GM12878 (cell line): ENCODE measurements around the gene ZIK1. TPM values are rescaled to one million over a fixed set of nuclear protein-coding genes. Genes with fewer than 3 reads are reported as not detected.

Experiments used
- ATAC-seq: fragments of 200-7000 bp; cut with Tn5 transposase; 3 replicates; pipeline ENCODE4 v1.9.1; 2020; ENCODE audit warnings: mild to moderate bottlenecking, moderate library complexity
- BruUV-seq: library from RNA; stranded (reverse); fragments of 400-500 nt; replicated peaks from 2 replicates; lab custom pipeline; 2021; lab: Mats Ljungman, UMichigan
- CTCF ChIA-PET: fragments of 300-600 bp; sonication (Branson Sonifier 250); formaldehyde crosslinking; extraction: SDS; loops from one replicate; lab custom pipeline; 2021; ENCODE audit warnings: inconsistent platforms; lab: Yijun Ruan, JAX
- POLR2A ChIA-PET: fragments of 350-600 bp; formaldehyde crosslinking; extraction: SDS; loops from one replicate; lab custom pipeline; 2021; ENCODE audit warnings: inconsistent platforms; lab: Charles Lee
- RAD21 ChIA-PET: fragments of 300-600 bp; sonication (Branson Sonifier 250); formaldehyde crosslinking; loops from one replicate; lab custom pipeline; 2023; ENCODE audit warnings: antibody characterized with exemption; ENCODE audit not compliant: unreplicated experiment; lab: Charles Lee
- SMC1A ChIA-PET: fragments of 300-600 bp; sonication (Branson Sonifier 250); formaldehyde crosslinking; loops from one replicate; lab custom pipeline; 2023; ENCODE audit not compliant: unreplicated experiment, uncharacterized antibody; lab: Charles Lee
- DNase-seq: peaks from one replicate; pipeline ENCODE4 v3.0.0-alpha.2; 2011; ENCODE audit warnings: low read depth, low spot score
- FAIRE-seq: peaks from 3 replicates; lab custom pipeline; 2011; peaks lifted over from hg19 to GRCh38; lab: Jason Lieb, UNC
- H2AFZ ChIP-seq: 2 replicates; pipeline ENCODE4 v1.6.0; 2011; ENCODE audit warnings: low read depth, low read length, control low read depth; ENCODE audit not compliant: control insufficient read depth
- H3K27ac ChIP-seq: 2 replicates; pipeline ENCODE4 v1.5.1; 2011; ENCODE audit warnings: control low read depth; ENCODE audit not compliant: control insufficient read depth, insufficient read depth
- H3K27me3 ChIP-seq, 2 experiments: replicated peaks in 1 of 2; 2 replicates each; pipeline versions ENCODE4 v1.6.0 to v1.6.1; 2011; ENCODE audit warnings: low read length in 1 of 2; ENCODE audit not compliant: control insufficient read depth in 2 of 2, insufficient read depth in 2 of 2
- H3K36me3 ChIP-seq, 2 experiments: 2 replicates each; pipeline ENCODE4 v1.5.1; 2011; ENCODE audit warnings: low read length in 1 of 2; ENCODE audit not compliant: control insufficient read depth in 2 of 2, insufficient read depth in 2 of 2
- H3K4me1 ChIP-seq: 2 replicates; pipeline ENCODE4 v1.6.1; 2011; ENCODE audit warnings: mild to moderate bottlenecking, low read length, moderate library complexity, mixed read lengths; ENCODE audit not compliant: control insufficient read depth, insufficient read depth
- H3K4me2 ChIP-seq: 2 replicates; pipeline ENCODE4 v1.6.0; 2011; ENCODE audit warnings: control low read depth; ENCODE audit not compliant: control insufficient read depth, insufficient read depth
- H3K4me3 ChIP-seq: fragments of 200-600 bp; sonication (generic); 2 replicates; pipeline ENCODE4 v1.5.1; 2016
- H3K79me2 ChIP-seq: 2 replicates; pipeline ENCODE4 v1.6.0; 2011; ENCODE audit warnings: low read length; ENCODE audit not compliant: control insufficient read depth, insufficient read depth
- H3K9ac ChIP-seq: 2 replicates; pipeline ENCODE4 v1.8.0; 2011; ENCODE audit warnings: low read length, control low read depth, mixed read lengths; ENCODE audit not compliant: control insufficient read depth, insufficient read depth
- H3K9me3 ChIP-seq: replicated peaks from 3 replicates; pipeline ENCODE4 v1.5.1; 2011; ENCODE audit warnings: mild to moderate bottlenecking, low read length; ENCODE audit not compliant: control insufficient read depth, insufficient read depth
- H4K20me1 ChIP-seq: 2 replicates; pipeline ENCODE4 v1.6.0; 2011; ENCODE audit not compliant: control insufficient read depth, insufficient read depth
- BRCA1 ChIP-seq: IDR thresholded peaks from 2 replicates; pipeline ENCODE4 v1.6.1; 2011; ENCODE audit warnings: low read depth, low read length, improper control_type of control experiment
- DPF2 ChIP-seq: fragments of 450-650 bp; IDR thresholded peaks from 2 replicates; pipeline ENCODE4 v1.6.1; 2017; ENCODE audit warnings: mild to moderate bottlenecking
- E4F1 ChIP-seq: fragments of 450-650 bp; IDR thresholded peaks from 2 replicates; pipeline ENCODE4 v1.6.1; 2018; ENCODE audit warnings: borderline replicate concordance, mild to moderate bottlenecking; ENCODE audit not compliant: partially characterized antibody
- EP300 ChIP-seq, 2 experiments: fragments of 150-350 bp in 1 of 2; IDR thresholded peaks; 2 replicates each; pipeline ENCODE4 v1.6.1; 2011 to 2012; ENCODE audit warnings: low read depth in 2 of 2, low read length in 2 of 2, borderline replicate concordance in 1 of 2, improper control_type of control experiment in 1 of 2, inconsistent platforms in 1 of 2; ENCODE audit not compliant: control insufficient read depth in 1 of 2
- EZH2 ChIP-seq: IDR thresholded peaks from 2 replicates; pipeline ENCODE4 v1.6.1; 2012; ENCODE audit warnings: low read depth, mild to moderate bottlenecking, control low read depth, inconsistent platforms, low read length, borderline replicate concordance; ENCODE audit not compliant: control insufficient read depth
- POU2F2 ChIP-seq: IDR thresholded peaks from 3 replicates; pipeline ENCODE4 v1.6.1; 2011; ENCODE audit warnings: low read depth, mild to moderate bottlenecking, low read length, borderline replicate concordance
- PRDM15 ChIP-seq: fragments of 450-650 bp; formaldehyde crosslinking; IDR thresholded peaks from 2 replicates; pipeline ENCODE4 v1.4.0; 2020; ENCODE audit warnings: mild to moderate bottlenecking, moderate library complexity
- REST ChIP-seq: IDR thresholded peaks from 2 replicates; pipeline ENCODE4 v1.6.1; 2012; ENCODE audit warnings: mild to moderate bottlenecking, low read depth, low read length
- SPI1 ChIP-seq: IDR thresholded peaks from 2 replicates; pipeline ENCODE4 v1.6.1; 2011; ENCODE audit warnings: low read depth, mild to moderate bottlenecking, low read length, moderate library complexity, borderline replicate concordance; ENCODE audit not compliant: insufficient read depth
- SUPT20H ChIP-seq: IDR thresholded peaks from 2 replicates; pipeline ENCODE4 v1.6.1; 2011; ENCODE audit warnings: low read depth, mild to moderate bottlenecking, low read length, moderate library complexity, borderline replicate concordance; ENCODE audit not compliant: control insufficient read depth
- WGBS: methylation state at CpG from one replicate; pipeline ENCODE4 v1.1.6; 2016; ENCODE audit warnings: low lambda C conversion rate; ENCODE audit not compliant: insufficient replicate concordance, insufficient coverage; ENCODE audit errors: missing lambda C conversion rate; 5-methylcytosine and 5-hydroxymethylcytosine counted together
- in situ Hi-C: fragments of 300-500 bp; cut with MboI; formaldehyde crosslinking; loops from 9 replicates; pipeline ENCODE4 v1.14.3; 2018; ENCODE audit warnings: mixed read lengths
- intact Hi-C: fragments of 100-400 bp; cut with micrococcal nuclease; formaldehyde crosslinking; loops from one replicate; pipeline ENCODE4 v1.14.2; 2022; ENCODE audit not compliant: unreplicated experiment
- polyA plus RNA-seq, 11 experiments: library from polyadenylated mRNA; depleted of rRNA in 4 of 11; unstranded in 6 of 11; stranded (reverse) in 5 of 11; fragments of >200 nt; fragmentation: Nextera tagmentation in 4 of 11; fragmentation: Illumina TruSeq in 1 of 11; extraction: Ambion mirVana in 4 of 11; extraction: Trizol in 1 of 11; gene quantifications; 1 replicate in 1 of 11; 2 replicates in 10 of 11; pipeline versions ENCODE4 v1.2.1 to v1.2.3, GENCODE V29; 2011 to 2016; ENCODE audit warnings: inconsistent platforms in 2 of 11, missing spikeins in 2 of 11, low read depth in 1 of 11
- total RNA-seq, 4 experiments: library from RNA; depleted of rRNA in 3 of 4; stranded (reverse); fragments of >200 nt in 3 of 4; fragmentation: Illumina TruSeq in 1 of 4; extraction: Trizol in 1 of 4; gene quantifications; 2 replicates each; pipeline versions ENCODE4 v1.2.1 to v1.2.3, GENCODE V29; 2013 to 2021

ZIK1 gene
- total and polyA plus RNA-seq, 10 of the 15 experiments (the other 5 are each of a cell fraction or from before 2014, with no cell fraction given) = 0.45 to 4.7 (median 2.7) TPM

GRCh38 chr19:57641715-57642234 is 57.8 kb downstream of the ZIK1 start:
- 100% methylated on average over 4 of the region's 4 CpGs for WGBS
- Histone ChIP-seq H3K4me3 (no peak overlapping the region), H3K36me3 (peaks cover 9 to 17% of the 10 kb centered on the region in 2 experiments), H3K4me2 (no peak overlapping the region), H3K27ac (no peak overlapping the region), H3K27me3 (no peaks in the 10 kb centered on the region), H3K9ac (no peak overlapping the region), H3K9me3 (peaks cover 36% of the 10 kb centered on the region), H3K79me2 (no peaks in the 10 kb centered on the region), H2AFZ (no peak overlapping the region), H3K4me1 (no peaks in the 10 kb centered on the region), H4K20me1 (no peaks in the 10 kb centered on the region)
- ChIA-PET CTCF (no interaction called here), POLR2A (no interaction called here), RAD21 (no interaction called here), SMC1A (no interaction called here)
- no peak for ATAC-seq
- no TSS peak for BruUV-seq
- TF ChIP-seq BRCA1 (no peak), EP300 (IDR thresholded peaks at IDR 0.05; ENCODE audit: borderline replicate concordance in 1 of 2, control insufficient read depth in 1 of 2, low read depth in 2 of 2, low read length in 2 of 2) (no peak), PRDM15 (no peak), SUPT20H (no peak), POU2F2 (no peak), E4F1 (no peak), DPF2 (no peak), EZH2 (no peak), REST (no peak), SPI1 (no peak)
- DNase-seq = no peak
- no peak for FAIRE-seq
- intact Hi-C loops = no loop called here
- in situ Hi-C loops = no loop called here
